ENCODE results near the gene DMBX1. TPM values are rescaled to one million over a fixed set of nuclear protein-coding genes. Genes with fewer than 3 reads are reported as not detected.

Gene DMBX1
- total RNA-seq, 1 donor from 2014 or later, result not detected

GRCh38 chr1:46517932-46518498 lies 28.4 kb downstream of the DMBX1 start:
- intact Hi-C loops (cut with DNase I), result no loop called here
- ATAC-seq (ENCODE audit: poor library complexity), result no peak
- no peak for DNase-seq

GRCh38 chr1:46519209-46519608 lies 29.6 kb downstream of the DMBX1 start:
- ATAC-seq (ENCODE audit: poor library complexity) (no peak), DNase-seq (no peak)
- intact Hi-C loops (cut with DNase I), result no loop called here

- intact Hi-C loops (cut with DNase I), result no loop called here
- no peak for DNase-seq
- no peak for ATAC-seq (ENCODE audit: poor library complexity)
Measured at GRCh38 chr1:46520063-46520911, 30.7 kb downstream of the DMBX1 start.

- DNase-seq, result no peak
- no peak for ATAC-seq (ENCODE audit: poor library complexity)
- intact Hi-C loops (cut with DNase I), result no loop called here
Measured at GRCh38 chr1:46521414-46521813, 31.8 kb downstream of the DMBX1 start.

- DNase-seq, result peak; percentile 59
- ATAC-seq (ENCODE audit: poor library complexity), result peak; percentile 50
- intact Hi-C loops (cut with DNase I), result no loop called here
Measured at GRCh38 chr1:46522184-46522968, 32.7 kb downstream of the DMBX1 start.

GRCh38 chr1:46522969-46523320 lies 33.3 kb downstream of the DMBX1 start:
- DNase-seq (no peak), ATAC-seq (ENCODE audit: poor library complexity) (no peak)
- intact Hi-C loops (cut with DNase I), result no loop called here

- intact Hi-C loops (cut with DNase I), result no loop called here
- ATAC-seq (ENCODE audit: poor library complexity), result no peak
- DNase-seq, result no peak
Measured at GRCh38 chr1:46523496-46524353, 34.1 kb downstream of the DMBX1 start.

- intact Hi-C loops (cut with DNase I), result loop anchor here (5.0 kb wide), 2 partner anchors 78 to 118 kb away; no protein-coding TSS in a partner anchor
- no peak for ATAC-seq (ENCODE audit: poor library complexity)
- DNase-seq, result no peak
Measured at GRCh38 chr1:46524843-46525242, 35.2 kb downstream of the DMBX1 start.

GRCh38 chr1:46525253-46525983 lies 35.8 kb downstream of the DMBX1 start:
- DNase-seq (no peak), ATAC-seq (ENCODE audit: poor library complexity) (no peak)
- intact Hi-C loops (cut with DNase I), result loop anchor here (5.0 kb wide), 2 partner anchors 78 to 118 kb away; no protein-coding TSS in a partner anchor

GRCh38 chr1:46526013-46526690 lies 36.5 kb downstream of the DMBX1 start:
- intact Hi-C loops (cut with DNase I), result loop anchor here (5.0 kb wide), 2 partner anchors 79 to 119 kb away; no protein-coding TSS in a partner anchor
- no peak for ATAC-seq (ENCODE audit: poor library complexity)
- no peak for DNase-seq

GRCh38 chr1:46526691-46527291 lies 37.2 kb downstream of the DMBX1 start:
- ATAC-seq (ENCODE audit: poor library complexity) (no peak), DNase-seq (no peak)
- intact Hi-C loops (cut with DNase I), result loop anchor here (5.0 kb wide), 2 partner anchors 79 to 119 kb away; no protein-coding TSS in a partner anchor

GRCh38 chr1:46527474-46528296 lies 38.0 kb downstream of the DMBX1 start:
- ATAC-seq (ENCODE audit: poor library complexity), result peak; percentile 88
- DNase-seq, result peak; percentile 89
- intact Hi-C loops (cut with DNase I), result loop anchor here (5.0 kb wide), 2 partner anchors 80 to 120 kb away; no protein-coding TSS in a partner anchor

GRCh38 chr1:46528297-46528955 lies 38.8 kb downstream of the DMBX1 start:
- no peak for ATAC-seq (ENCODE audit: poor library complexity)
- intact Hi-C loops (cut with DNase I), result loop anchor here (5.0 kb wide), 2 partner anchors 81 to 121 kb away; no protein-coding TSS in a partner anchor
- no peak for DNase-seq

GRCh38 chr1:46529031-46529630 lies 39.5 kb downstream of the DMBX1 start:
- DNase-seq, result no peak
- intact Hi-C loops (cut with DNase I), result loop anchor here (5.0 kb wide), 2 partner anchors 82 to 122 kb away; no protein-coding TSS in a partner anchor
- ATAC-seq (ENCODE audit: poor library complexity), result no peak

GRCh38 chr1:46530311-46530710 lies 40.7 kb downstream of the DMBX1 start:
- intact Hi-C loops (cut with DNase I), result loop anchor here (10.0 kb wide), 1 partner anchor 194 kb away; no protein-coding TSS in a partner anchor
- DNase-seq (no peak), ATAC-seq (ENCODE audit: poor library complexity) (no peak)

Data from Right ventricle myocardium superior (tissue), 1 donor.